MG63 (cell line): ENCODE results near the gene PLXNA2. TPM values are rescaled to one million over a fixed set of nuclear protein-coding genes. Genes with fewer than 3 reads are reported as not detected.

Source experiments
- DNase-seq: peaks from one replicate; pipeline ENCODE4 v3.0.0-alpha.2; 2020
- H3K27me3 ChIP-seq: fragments of 250-450 bp; sonication (Bioruptor Pico); 2 replicates; pipeline ENCODE4 v1.5.1; 2020; ENCODE audit warnings: mild to moderate bottlenecking, moderate library complexity
- H3K36me3 ChIP-seq: fragments of 250-450 bp; sonication (Bioruptor Pico); 2 replicates; pipeline ENCODE4 v1.5.1; 2020; ENCODE audit warnings: mild to moderate bottlenecking, moderate library complexity
- H3K4me3 ChIP-seq: fragments of 250-450 bp; sonication (Bioruptor Pico); 2 replicates; pipeline ENCODE4 v1.5.1; 2020; ENCODE audit warnings: mild to moderate bottlenecking, moderate library complexity
- H3K9me3 ChIP-seq: fragments of 250-450 bp; sonication (Bioruptor Pico); 2 replicates; pipeline ENCODE4 v1.5.1; 2020; ENCODE audit warnings: mild to moderate bottlenecking, moderate library complexity
- total RNA-seq: library from RNA; depleted of rRNA; stranded (reverse); fragments of >200 nt; shearing (Covaris generic); gene quantifications from 2 replicates; pipeline ENCODE4 v1.2.3, GENCODE V29; 2014; ENCODE audit warnings: low replicate concordance

Gene PLXNA2
- total RNA-seq, 1 experiment from 2014 or later: 0.56 TPM

- Histone ChIP-seq H3K36me3 (no peaks in the 10 kb centered on the region), H3K4me3 (no peak overlapping the region), H3K9me3 (no peaks in the 10 kb centered on the region), H3K27me3 (no peaks in the 10 kb centered on the region)
- DNase-seq: no peak
Measured at GRCh38 chr1:208139434-208140045, 104.6 kb downstream of the PLXNA2 start.

DNA sequence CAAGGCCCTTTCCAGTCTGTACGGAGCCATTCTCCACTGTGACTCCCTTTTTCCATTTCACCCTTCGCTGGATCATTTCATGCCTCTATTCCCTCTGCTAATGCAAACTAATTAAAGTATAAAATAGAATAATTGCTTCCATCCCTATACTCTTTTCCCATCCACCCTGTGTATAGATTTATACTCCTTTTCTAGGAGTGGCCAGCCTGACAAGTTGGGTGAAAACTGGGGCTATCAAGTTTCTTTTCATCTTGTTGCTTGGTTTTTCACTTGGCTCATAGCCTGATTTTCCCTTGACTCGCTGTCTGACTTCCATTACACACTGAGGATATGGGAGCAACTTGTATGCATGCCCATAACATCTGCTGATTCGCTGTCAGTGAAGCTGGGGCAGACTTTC lies 107.0 kb downstream of the PLXNA2 start:
- Histone ChIP-seq H3K4me3 (no peak overlapping the region), H3K27me3 (no peaks in the 10 kb centered on the region), H3K9me3 (no peaks in the 10 kb centered on the region), H3K36me3 (no peaks in the 10 kb centered on the region)
- peak; percentile 47 for DNase-seq

DNA sequence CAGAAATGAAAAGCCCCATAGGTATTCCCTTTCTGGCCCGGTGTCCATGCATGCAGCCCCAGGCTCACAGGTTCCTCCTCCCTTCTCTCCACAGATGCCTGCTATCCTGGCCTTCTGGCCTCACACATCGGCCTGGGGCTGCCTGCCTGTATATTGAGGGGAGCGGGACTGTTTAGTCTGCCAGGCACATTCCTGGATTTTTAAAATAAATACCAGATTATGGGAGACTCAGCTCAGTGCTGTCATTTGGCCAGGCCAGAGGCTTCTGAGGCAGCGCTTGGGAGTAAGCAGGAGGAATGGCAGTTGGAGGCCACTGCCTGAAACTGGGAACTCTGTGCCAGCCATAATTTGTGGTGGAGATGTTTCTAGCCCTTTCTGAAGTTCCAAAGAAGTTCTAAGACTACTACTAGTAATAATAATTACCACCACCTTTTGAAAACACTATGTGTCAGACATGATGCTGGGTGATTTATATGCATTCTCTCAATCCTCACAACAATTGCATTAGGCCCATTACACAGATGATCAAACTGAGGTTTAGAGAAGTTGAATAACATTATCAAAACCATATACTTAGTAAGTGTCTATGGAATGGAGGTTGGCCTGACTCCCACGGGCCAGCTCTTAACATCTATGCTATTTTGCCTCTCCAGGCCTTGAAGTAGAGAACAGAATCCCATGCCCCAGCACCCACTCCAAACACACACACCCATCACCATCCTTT lies 107.6 kb downstream of the PLXNA2 start:
- Histone ChIP-seq H3K9me3 (no peaks in the 10 kb centered on the region), H3K36me3 (no peaks in the 10 kb centered on the region), H3K4me3 (no peak overlapping the region), H3K27me3 (no peaks in the 10 kb centered on the region)
- no peak for DNase-seq

- Histone ChIP-seq H3K4me3 (no peak overlapping the region), H3K27me3 (no peaks in the 10 kb centered on the region), H3K36me3 (no peaks in the 10 kb centered on the region), H3K9me3 (no peaks in the 10 kb centered on the region)
- DNase-seq: no peak
Measured at GRCh38 chr1:208135354-208135753, 108.8 kb downstream of the PLXNA2 start.

DNA sequence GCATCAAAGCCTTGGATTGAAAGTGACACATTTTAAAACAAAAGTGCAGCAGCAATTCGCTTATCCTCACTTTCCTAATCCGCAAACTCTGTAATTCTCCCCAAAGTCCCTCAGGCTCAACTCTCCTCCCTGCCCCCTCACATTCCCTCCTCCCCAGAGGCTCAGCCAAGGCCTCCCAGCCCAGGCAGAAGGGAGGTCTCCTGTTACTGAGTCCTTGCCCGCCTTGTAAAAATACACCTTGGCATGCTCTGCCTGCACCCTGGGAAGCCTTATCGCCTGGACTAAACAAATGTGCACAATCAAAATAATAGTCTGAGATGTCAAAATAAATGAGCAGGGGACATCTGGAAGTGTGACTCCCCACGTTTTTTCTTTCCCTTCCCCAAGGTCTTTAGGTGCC lies 109.7 kb downstream of the PLXNA2 start:
- H3K36me3 ChIP-seq: no peaks in the 10 kb centered on the region
- H3K4me3 ChIP-seq: no peak overlapping the region
- H3K27me3 ChIP-seq: no peaks in the 10 kb centered on the region
- no peaks in the 10 kb centered on the region for H3K9me3 ChIP-seq
- no peak for DNase-seq

DNA sequence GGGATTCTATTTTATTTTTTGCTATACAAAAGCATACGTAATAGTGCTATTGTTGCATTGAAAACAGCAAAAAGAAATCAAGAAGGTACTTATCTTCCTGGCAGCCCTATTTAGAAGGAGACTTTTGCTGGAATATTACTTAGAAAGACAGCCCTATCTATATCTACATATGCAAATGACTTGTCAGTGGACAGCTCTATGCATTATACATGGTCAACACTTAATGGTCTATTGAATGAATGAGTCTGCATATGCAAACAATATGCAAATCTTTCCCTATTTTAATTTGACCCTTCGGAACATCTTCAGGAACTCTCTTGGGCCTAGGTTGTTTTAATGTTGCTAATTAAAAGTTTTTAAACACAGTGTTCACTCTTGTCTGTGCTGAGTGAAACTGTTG lies 110.8 kb downstream of the PLXNA2 start:
- Histone ChIP-seq H3K4me3 (no peak overlapping the region), H3K9me3 (no peaks in the 10 kb centered on the region), H3K36me3 (no peaks in the 10 kb centered on the region), H3K27me3 (no peaks in the 10 kb centered on the region)
- DNase-seq: no peak

DNA sequence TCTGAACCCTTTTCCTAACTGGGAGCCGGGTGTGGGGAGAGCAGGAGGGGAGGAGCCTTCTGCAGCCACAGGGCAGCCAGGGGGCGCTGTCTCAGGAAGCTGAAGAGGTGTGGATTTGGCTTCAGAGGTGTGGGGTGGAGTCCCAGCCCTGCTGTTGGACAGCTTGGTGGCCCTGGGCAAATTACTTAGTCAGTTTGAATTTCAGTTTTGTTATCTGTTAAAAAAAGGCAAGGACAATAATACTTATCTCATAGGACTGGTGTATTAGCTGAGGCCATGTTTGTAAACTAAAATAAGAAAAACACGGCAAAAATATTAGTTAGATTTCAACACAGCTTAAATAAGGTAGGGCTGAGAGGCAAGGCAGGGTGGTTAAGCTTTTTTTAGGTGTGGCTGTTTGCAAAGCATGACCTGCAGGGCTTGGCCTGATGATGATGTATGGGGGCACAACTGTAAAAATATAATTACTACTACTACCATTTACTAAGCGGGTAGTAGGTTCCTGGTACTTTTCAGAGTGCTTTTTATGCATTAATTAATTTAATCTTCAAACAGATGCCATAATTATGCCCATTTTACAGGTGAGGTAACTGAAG lies 111.8 kb downstream of the PLXNA2 start:
- Histone ChIP-seq H3K36me3 (no peaks in the 10 kb centered on the region), H3K9me3 (no peaks in the 10 kb centered on the region), H3K4me3 (no peak overlapping the region), H3K27me3 (no peaks in the 10 kb centered on the region)
- DNase-seq: peak; percentile 78

DNA sequence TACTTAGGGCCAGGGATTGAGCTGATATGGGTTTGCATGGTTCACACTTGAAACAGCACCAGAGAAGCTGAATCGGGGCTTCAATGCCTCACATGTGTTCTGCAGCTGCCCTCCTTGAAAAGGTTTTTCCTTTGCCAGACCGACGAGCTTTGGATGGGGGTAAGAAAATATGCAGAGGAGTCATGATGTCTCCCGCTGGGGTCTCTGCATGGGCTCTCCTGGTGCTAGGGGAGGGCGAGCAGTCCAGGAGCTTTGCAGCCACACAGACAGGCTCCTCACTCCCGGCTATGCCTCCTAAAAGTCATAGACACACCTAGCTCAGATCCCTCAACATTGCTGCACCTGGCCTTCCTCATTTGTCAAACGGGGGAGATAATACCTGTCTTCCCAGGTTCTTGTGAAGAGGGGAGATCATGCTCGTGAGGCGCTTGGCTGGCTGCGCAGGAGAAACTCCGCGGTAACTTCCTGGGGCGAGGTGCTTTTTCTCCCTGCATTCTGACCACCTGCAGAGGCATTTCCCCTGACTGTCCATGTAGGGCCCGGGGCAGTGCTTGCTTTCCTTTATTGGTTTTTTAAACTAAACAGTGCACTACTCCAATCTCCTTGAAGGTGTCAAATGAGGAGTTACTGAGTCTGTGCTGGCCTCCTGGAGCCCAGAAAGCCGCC lies 112.4 kb downstream of the PLXNA2 start:
- no peaks in the 10 kb centered on the region for H3K27me3 ChIP-seq
- no peak for DNase-seq
- no peaks in the 10 kb centered on the region for H3K36me3 ChIP-seq
- no peak overlapping the region for H3K4me3 ChIP-seq
- no peaks in the 10 kb centered on the region for H3K9me3 ChIP-seq

DNA sequence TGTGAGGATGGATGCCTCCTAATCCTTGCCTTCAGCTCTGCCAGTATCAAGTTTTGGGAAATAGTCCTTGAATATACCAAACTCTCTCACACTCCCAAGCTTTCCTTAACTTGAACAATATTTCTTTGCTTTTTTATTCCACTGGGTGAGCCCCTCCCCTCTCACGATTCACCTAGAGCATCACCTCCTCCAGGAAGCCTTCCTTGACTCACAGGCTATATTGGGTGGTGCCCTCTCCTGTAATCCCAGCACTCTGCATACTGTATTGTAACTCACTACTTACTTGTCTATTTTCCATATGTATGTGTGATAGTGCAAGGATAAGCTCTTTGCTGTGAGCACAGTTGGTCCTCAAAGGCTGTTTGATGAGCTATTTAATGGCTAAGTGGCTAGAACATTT lies 114.7 kb downstream of the PLXNA2 start:
- Histone ChIP-seq H3K27me3 (no peaks in the 10 kb centered on the region), H3K4me3 (no peak overlapping the region), H3K9me3 (no peaks in the 10 kb centered on the region), H3K36me3 (no peaks in the 10 kb centered on the region)
- no peak for DNase-seq

- H3K4me3 ChIP-seq: no peak overlapping the region
- H3K9me3 ChIP-seq: no peaks in the 10 kb centered on the region
- no peaks in the 10 kb centered on the region for H3K36me3 ChIP-seq
- H3K27me3 ChIP-seq: no peaks in the 10 kb centered on the region
- no peak for DNase-seq
Measured at GRCh38 chr1:208129060-208129459, 115.1 kb downstream of the PLXNA2 start.

DNA sequence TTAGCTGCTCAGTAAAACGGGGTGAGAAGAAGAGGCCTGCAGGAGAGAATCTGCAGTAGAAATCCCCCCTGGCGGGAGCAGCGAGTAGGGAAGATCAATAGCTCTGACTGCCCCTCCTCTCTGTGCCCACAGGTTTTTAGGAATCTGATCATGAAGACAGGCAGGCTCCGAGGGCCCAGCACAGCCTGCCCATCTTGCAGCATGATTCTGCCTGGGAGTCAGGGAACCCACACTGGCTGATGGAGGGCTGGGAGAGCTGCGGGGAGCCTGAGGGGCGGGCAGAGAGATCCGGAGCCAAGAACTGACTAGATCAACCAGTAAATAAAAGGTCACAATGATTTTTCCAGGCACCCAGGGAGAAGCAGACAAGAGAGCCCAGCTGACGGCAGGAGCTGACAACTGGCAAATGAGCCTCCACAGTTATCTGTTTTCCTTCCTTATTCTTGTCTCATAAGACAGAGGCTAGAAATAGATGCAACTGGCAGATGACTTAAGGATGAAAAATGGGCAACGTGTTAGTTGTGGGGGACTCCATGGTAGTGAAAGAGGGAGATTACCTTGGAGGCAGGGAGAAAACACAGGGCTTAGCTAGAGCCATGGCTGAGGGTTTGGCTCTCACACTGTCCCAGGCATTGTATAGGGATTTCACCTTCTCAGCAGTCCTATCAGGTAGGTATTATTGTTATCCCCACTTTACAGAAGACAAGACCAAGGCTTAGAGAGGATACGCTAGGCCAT lies 116.2 kb downstream of the PLXNA2 start:
- no peak for DNase-seq
- Histone ChIP-seq H3K27me3 (no peaks in the 10 kb centered on the region), H3K4me3 (no peak overlapping the region), H3K9me3 (no peaks in the 10 kb centered on the region), H3K36me3 (no peaks in the 10 kb centered on the region)

DNA sequence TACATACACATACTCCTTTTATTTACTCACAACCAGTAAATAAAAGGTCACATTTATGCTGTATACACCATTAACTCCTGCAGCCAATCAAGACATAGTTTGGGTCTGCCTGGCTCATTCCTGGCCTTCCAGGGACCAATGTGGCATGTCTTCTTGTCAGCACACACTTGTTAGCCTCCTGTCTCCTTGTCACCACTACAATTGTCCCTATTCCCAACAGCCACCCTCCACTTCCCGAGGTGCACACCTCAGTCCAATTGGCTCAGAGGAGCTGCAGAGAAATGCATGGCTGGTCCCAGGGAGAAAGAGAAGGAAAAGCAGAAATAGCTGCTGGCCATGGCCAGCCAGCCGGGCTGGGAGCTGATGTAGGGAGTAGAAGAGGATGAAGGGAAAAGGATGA lies 116.9 kb downstream of the PLXNA2 start:
- Histone ChIP-seq H3K36me3 (no peaks in the 10 kb centered on the region), H3K27me3 (no peaks in the 10 kb centered on the region), H3K9me3 (no peaks in the 10 kb centered on the region), H3K4me3 (no peak overlapping the region)
- DNase-seq: no peak

DNA sequence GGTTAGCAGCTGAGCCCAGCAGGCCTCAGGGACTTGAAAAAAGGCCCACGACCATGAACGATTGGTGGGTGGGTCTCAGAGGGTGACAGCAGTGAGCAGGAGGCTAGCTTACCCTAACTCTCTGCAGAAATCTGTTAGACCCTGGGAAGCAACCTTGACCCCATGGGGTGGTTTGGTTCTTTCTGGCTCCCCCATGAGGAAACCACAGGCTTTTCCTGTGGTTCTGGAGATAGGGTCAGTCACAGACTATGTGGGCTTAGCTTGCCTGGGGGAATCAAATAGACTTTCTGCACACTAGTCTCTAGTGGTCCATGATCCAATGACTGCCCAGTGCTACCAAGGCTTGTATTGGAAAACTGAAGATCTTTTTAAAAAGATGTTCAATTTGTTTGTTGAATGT lies 118.1 kb downstream of the PLXNA2 start:
- Histone ChIP-seq H3K36me3 (no peaks in the 10 kb centered on the region), H3K27me3 (no peaks in the 10 kb centered on the region), H3K4me3 (no peak overlapping the region), H3K9me3 (no peaks in the 10 kb centered on the region)
- no peak for DNase-seq

GRCh38 chr1:208122612-208123358 lies 121.4 kb downstream of the PLXNA2 start:
- H3K27me3 ChIP-seq: no peaks in the 10 kb centered on the region
- DNase-seq: no peak
- no peak overlapping the region for H3K4me3 ChIP-seq
- H3K9me3 ChIP-seq: no peaks in the 10 kb centered on the region
- H3K36me3 ChIP-seq: no peaks in the 10 kb centered on the region

- Histone ChIP-seq H3K4me3 (no peak overlapping the region), H3K9me3 (no peaks in the 10 kb centered on the region), H3K36me3 (no peaks in the 10 kb centered on the region), H3K27me3 (no peaks in the 10 kb centered on the region)
- DNase-seq: no peak
Measured at GRCh38 chr1:208121813-208122364, 122.3 kb downstream of the PLXNA2 start.

GRCh38 chr1:208120431-208120790 lies 123.8 kb downstream of the PLXNA2 start:
- H3K36me3 ChIP-seq: no peaks in the 10 kb centered on the region
- no peak overlapping the region for H3K4me3 ChIP-seq
- H3K9me3 ChIP-seq: no peaks in the 10 kb centered on the region
- DNase-seq: no peak
- H3K27me3 ChIP-seq: no peaks in the 10 kb centered on the region
